Measurements from ENCODE around the gene CEP55.
A peak's percentile ranks its signal among the peaks of the same experiment; 100 is the strongest.
"Not testable (repeated sequence)": the region's sequence is repeated elsewhere in the genome, so short reads cannot be mapped to it uniquely, and the experiment has no call there.

Gene CEP55

DNA sequence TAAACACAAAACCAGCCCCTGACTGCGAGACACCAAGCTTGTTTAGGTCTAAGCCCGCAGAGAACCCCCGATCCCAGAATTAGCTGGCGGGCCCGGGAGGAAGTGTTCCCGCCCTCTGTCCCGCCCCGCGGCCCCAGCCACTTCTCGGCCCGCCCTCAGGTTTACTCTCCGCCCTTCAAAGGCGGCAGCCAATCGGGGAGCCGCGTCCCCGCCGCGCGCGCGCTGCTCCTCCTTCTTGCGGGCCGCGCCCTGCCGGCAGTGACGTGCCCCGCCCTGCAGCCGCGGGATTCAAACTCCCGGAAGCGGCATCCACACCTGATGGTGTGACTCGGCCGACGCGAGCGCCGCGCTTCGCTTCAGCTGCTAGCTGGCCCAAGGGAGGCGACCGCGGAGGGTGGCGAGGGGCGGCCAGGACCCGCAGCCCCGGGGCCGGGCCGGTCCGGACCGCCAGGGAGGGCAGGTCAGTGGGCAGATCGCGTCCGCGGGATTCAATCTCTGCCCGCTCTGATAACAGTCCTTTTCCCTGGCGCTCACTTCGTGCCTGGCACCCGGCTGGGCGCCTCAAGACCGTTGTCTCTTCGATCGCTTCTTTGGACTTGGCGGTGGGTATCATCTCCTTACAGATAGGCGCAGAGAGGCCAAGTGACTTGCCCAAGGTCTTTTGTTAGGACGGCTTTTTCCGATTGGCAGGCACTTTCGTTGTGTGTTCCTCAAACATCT, at the start of gene CEP55:
TSS of gene CEP55 (plus strand) at position 291 of the 720 bp plus-strand sequence. CDS start 3,440 bp downstream, outside the sequence.
- DNase-seq = peak; percentile 90 to 94 (median 92)

DNA sequence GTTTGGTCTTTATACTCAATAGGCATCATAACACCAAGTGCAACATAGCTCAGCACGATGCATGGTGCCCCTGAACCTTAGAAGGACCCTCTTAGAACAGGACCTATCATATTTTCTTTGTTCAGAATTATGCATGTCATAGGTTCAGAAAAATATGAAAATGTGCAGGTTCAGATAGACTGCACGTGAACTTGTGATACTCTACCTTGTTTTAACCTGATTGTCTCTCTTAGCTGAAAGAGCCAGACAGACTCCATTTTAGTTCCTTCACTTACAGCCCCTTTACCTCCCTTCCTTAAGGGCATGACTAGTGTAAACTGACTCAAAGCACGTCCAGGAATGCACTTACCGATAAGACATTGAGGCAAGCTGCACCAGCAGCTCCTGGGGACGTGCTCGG, 49.4 kb upstream of the CEP55 start:
- no peak for DNase-seq

DNA sequence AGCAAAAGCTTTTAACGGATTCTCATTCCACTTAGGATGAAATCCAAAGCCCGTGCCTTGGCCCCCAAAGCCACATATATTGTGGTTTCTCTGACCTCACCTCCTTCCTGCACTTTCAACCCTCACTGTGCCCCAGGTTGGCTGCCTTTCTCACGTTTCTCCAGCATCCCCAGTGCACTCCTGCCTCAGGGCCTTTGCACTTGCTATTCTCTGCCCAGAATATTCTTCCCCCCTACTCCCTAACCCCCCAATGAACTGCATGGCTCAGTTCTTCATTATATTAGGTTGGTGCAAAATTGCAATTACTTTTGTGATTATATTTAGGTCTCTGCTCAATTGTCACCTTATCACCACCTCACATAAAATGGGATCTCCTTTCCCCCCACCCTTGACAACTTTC, 48.4 kb upstream of the CEP55 start:
- no peak for DNase-seq

DNA sequence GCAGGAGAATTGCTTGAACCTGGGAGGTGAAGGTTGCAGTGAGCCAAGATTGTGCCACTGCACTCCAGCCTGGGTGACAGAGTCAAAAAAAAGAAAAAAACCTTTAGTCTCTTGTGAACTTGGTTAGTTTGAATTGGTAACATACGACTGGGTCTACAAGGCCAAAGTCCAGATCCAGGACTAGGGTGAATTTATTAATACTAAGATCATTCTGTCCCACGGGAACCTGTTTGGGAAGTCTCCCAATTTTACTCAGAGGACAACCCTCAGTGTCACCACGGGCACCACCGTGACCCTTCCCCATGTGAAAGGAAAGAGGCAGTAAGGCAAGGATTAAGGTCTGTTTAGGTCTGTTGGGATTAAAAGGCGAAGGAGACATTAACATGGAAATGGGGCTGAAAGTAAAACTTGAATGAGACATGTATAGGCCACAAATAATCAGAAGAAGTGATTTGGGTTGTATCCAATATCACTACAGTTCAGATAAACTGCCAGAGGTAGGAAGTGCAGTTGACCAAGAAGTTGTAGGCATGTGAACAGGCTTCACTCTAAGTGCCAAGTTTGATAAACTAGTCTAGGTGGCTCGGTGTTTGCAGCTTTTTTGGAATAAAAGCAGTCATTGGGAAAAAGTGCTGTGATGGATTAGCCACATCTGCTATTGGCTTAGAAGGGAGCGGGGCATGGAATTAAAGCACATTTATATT, 45.0 kb upstream of the CEP55 start:
- no peak for DNase-seq

DNA sequence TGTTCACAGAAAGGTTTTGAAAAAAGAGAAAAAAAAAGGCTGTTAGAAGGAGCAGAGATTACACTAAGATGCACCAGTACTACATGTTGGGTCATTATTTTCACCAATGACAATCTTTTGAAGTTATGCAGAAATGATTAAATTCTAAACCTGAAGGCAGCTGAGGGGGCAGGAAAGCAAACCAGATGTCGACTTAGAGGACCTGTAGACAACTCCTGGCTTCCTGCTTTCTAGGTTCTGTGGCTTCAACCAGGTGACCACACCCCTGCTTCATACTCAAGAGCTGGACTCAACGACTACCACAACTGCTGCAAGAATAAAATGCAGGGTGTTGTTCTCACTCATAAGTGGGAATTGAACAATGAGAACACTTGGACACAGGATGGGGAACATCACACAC, 44.3 kb upstream of the CEP55 start:
- DNase-seq = no peak

DNA sequence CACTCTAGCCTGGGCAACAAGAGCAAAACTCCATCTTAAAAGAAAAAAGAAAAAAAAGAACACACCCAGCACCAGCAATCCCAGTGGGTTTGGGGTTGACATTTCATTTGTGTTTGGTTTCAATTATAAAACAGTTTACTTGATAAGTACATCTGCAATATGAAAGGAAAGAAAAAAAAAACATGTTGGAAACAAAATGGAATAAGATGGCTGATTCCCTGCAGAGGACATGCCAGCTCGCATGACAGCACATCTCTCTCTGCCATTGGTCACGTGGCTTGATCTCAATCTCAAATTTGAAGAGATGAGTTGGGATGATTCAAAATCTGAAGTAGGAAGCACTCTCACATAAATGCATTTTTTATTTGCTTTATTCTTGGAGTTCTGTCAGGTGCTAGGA, 42.3 kb upstream of the CEP55 start:
- DNase-seq = no peak

DNA sequence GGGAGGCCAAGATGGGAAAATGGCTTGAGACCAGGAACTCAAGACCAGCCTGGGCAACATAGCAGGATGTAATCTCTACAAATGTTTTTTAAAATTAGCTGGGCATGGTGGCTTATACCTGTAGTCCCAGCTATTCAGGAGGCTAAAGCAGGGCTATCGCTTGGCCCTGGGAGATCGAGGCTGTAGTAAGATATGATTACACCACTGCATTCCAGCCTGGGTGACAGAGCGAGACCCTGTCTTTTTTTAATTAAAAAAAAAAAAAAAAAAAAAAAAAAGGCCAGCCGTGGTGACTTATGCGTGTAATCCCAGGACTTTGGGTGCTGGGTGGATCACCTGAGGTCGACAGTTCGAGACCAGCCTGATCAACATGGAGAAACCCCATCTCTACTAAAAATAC, 41.7 kb upstream of the CEP55 start:
- no peak for DNase-seq

DNA sequence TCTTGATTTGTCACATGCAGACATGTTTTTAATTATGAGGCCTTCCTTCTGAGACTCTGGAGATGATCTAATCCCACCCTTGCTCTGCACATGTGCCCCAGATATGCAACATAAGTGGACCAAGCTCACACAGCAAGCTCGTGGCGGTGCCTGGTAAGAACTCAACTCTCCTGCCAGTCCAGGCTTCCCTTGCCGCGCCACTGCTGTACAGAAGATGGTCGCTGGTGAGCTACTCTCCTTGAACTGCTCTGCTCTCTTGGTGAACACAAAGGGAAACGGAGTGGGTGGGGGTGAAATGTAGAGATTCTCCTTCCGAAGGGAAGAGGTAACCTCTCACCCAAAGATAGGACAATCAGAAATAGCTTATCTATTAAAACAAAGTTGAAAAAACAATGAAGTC, 39.9 kb upstream of the CEP55 start:
- DNase-seq = no peak

DNA sequence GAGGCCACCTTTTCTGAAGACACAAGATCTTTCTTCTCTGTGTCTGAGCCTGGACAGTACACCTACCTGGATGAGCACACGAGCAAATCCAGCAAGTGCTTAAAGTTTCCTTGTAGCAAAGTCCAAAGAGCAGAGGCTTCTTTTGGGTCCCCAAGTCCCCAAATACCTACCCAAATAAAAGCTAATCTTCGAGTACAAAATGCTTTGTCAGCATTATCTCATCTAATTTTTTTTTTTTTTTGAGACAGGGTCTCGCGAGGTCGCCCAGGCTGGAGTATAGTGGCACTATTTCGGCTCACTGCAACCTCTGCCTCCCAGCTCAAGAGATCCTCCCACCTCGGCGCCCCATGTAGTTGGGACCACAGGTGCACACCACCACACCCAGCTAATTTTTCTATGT, 38.9 kb upstream of the CEP55 start:
- no peak for DNase-seq

DNA sequence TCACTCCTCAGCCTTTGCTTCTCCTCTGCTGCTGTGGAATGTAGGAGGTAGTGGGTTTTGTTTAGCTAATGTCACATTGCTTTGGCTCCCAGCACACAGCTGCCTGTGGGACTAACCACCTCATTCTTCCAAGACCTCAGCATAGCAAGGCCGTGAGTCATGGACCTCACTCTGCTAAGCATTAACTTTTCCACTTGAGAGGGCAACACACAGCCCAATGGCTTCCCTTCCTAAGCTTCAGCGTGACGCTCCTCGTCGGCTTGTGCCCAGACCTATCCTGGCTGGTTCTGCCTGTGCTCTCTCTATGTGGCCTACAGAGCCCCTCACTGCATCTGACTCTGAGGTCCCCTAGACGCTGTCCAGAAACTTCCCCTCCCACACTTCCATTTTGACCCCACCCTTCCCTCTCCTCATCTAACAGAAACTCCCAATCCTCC, 37.6 kb upstream of the CEP55 start:
- DNase-seq = no peak

DNA sequence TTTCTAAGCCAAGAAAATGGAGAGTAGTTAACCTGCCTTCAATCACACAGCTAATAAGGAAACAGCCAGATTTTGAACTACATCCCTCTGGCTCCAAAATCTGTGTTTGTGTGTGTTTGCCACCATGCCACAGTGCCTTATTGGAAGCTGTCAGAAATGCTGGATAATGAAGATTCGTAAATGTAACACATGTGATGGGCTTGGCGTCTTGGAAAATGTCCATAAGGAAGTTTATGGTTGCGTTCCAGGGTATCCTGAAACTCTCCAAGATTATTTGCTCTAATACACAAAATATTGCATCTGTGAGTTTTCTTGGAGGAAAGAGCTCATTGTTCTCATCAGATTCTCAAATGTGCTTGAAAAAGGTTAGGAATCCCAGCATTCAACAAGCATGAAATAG, 36.9 kb upstream of the CEP55 start:
- no peak for DNase-seq

DNA sequence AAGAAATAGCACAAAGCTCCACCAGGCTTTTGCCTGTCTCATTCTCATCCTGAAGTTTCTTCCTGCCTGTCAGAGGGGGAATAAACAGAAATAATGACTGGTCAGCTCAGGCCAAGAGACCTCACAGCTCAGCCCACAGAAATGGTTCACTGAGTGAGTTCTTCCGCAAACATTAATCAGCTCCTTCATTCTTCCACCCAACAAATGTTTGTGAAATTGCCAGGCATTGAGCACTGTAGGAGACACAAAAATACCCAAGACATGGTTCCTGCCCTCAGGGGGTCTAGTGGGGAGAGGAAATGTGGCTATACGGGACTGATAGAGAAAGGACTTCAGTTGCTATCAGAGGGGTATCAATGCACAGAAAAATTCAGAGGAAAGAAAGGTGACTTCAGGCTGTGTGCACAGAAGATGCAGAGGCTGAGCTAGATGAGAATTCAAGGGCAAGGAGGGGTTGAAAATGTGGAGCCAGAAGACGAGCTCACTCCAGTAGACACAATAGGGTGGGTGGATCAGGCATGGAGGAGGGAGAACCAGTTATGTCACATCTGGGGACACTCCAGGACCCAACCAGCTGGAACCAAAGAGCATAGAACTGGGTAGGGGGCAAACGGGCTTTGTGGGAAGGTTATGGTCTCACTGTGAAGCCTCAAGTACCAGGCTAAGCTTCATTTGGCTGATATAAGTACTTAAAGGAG, 35.2 kb upstream of the CEP55 start:
- DNase-seq = no peak

DNA sequence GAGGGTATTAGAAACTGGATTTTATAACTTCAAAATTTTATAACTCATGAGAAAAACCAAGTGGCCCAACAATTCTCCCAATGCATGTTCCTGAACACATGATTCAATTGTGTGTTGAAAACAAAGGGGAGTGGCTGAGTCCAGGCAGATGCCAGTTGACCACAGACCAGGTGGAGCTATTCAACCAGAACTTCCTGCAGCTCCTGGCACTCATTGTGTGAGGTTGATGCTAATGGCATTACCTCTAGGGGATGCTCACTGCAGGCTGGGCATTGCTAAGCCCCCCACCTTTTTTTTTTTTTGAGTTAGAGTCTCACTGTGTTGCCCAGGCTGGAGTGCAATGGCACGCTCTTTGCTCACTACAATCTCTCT, 34.6 kb upstream of the CEP55 start:
- no peak for DNase-seq

DNA sequence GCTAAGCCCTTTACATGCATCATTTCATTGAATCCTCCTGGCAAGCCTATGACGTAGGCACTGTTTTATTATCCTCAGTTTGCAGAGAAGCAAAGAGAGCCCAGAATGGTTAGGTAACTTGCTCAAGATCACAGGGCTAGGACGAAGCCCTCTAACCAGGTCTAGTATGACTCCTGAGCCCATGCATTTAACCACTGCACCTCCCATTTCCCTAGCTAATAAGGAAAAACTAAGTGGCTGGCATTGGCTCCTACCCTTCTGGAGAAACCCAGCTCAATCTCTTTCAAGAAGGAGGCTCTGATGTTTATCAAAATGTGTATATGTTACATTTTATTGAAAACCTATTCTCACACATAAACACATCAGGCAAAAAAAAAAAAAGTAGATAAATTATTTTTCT, 34.0 kb upstream of the CEP55 start:
- no peak for DNase-seq

DNA sequence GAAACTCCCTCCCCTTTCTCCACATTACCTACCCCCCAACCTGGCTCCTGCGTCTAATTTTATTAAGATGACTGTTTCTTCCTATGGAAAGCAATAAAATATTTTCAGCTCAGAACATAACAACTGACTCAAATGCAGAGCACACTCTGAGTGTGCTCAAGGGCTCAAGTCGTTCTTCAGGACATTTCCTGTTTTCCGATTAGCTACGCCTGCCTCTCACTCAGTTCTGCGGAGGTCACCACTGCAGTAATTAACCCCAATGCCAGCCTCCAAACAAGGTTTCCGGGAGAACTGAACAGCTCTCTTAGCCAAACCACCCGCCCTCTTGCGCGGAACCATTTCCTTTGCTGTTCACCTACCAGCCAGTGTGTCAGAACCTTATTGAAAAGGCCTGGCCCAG, 33.5 kb upstream of the CEP55 start:
- DNase-seq = peak in 1 of 4 experiments; percentile 6

DNA sequence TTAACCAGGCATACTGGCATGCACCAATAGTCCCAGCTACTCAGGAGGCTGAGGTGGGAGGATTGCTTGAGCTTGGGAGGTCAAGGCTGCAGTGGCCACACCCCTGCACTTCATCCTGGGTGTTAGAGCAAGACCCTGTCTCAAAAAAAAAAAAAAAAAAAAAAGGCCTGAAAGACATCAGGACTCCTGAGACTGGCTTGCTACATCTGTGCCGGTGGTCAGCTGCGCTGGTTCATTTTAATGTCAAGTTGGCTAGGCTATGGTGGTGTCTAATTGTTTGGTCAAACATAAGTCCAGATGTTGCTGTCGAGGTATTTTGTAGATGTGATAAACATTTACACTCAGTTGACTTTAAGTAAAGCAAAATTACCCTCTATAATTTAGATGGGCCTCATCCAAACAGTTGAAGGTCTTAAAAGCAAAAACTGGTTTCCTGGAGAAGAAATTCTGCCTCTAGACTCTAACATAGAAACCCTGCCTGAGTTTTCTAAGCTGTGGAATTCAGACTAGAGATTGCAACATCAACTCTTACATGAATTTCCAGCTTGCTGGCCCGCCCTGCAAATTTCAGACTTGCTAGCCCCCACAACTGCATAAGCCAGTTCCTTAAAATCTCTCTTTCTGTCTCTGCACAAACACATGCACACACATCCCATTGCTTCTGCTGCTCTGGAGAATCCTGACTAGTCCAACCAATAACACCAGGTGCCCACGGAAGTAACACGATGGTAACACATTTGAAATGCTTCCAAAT, 32.5 kb upstream of the CEP55 start:
- no peak for DNase-seq

DNA sequence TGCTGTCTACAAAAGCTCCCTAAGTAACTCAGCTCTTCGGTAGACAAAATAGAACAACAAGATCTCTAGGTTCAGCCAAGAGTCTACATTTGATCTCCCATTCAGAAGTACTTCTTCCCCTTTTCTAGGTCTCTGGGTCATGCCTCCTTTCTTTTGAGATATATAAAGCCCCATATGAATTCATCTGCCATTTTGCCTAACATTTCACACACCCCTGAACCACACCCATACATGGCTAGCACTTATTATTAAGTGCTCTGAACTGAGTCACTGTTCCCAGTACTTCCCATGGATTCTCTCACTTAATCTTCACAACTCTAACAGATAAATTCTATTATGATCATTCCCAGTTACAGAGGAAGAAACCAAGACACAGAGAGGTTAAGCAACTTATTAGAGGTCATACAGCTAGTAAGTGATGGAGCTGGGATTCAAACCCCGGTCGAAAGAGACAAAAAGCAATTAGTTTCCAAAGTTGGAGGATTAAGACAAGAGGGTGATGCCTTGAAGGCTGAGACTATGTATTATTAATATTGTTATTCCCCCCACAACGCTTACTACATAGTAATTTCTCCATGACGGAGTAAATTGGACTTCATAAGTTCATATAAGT, 31.5 kb upstream of the CEP55 start:
- DNase-seq = no peak

DNA sequence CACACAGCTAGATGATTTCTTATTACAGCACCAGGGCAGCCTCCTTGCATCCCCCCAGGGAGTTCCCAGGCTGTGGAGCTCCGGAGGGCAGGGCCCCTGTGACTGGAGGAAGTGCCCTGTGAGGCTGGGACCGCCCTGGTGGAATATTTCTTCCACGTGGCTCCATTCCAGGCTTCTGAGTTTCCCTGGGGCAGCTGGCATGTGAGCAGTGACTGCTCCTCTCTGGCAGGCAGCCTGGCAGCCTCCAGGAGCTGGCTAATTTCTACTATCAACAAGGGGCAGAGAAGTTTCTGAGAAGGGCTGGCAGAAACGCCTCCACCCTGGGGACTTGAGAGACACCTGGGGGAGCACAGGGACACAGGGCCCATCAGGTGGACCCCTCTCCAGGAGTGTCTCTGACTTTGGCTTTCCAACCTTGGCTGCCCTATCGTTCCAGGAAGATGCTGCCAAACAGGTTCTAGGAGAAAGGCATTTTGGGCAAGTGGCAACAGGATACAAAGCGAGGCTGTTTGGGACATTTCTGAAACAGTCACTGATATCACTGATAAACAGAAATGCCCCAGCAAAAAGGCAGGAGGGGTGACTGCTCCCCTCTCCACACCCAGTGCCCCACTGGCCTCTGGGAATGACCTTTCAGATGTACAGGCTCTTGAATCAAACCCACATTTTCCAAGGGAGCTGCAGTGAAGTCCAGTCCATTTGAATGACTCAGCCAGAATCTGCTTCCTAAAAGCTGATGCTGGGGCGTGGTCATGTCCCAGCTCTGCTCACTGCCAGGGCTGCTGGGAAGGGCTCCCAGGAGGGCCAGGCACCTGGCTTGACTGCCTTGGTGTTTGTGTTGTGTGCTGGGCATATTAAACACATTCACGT, 30.4 kb upstream of the CEP55 start:
- no peak for DNase-seq

DNA sequence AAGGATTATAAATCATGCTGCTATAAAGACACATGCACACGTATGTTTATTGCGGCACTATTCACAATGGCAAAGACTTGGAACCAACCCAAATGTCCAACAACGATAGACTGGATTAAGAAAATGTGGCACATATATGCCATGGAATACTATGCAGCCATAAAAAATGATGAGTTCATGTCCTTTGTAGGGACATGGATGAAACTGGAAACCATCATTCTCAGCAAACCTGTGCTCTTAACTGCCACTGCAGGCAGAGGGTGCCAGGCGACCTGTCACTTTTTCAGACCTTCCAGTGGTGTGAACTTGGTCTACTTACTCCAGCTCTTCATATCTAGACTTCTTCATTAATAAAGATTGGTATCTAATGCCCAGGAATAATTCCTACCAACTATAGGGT, 28.8 kb upstream of the CEP55 start:
- DNase-seq = not testable (repeated sequence)

DNA sequence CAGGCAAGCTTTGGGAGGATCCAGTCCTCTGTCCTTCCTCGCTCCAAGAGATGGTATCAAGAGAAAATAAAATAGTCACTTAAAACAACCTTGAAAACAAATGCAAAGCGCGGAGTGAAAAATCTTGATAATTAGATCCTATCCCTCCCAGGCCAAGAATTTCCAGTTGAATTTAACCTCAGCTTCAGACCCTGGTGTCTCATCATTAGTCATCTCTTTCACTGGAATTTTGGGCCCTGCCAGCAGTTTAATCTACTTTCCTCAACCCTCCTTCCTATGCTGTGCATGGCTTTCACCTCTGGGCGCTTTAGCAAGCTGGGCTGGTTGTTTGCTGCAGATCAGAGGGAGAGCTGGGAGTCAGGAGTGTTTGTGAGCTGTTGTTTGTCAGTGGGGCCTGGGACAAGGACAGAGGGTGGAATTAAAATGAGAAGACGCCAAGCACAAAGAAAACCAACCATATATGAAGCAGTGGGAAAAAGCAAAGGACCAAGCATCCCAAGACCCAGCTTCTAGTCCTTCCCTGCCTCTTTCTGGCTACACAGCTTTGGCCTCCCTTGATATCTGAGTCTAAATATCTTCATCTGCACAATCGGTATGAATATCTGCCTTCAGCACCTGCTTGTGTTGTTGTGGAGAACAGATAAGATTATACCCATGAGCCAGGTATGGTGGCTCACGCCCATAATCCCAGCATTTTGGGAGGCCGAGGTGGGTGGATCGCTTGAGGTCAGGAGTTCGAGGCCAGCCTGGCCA, 27.8 kb upstream of the CEP55 start:
- DNase-seq = no peak

DNA sequence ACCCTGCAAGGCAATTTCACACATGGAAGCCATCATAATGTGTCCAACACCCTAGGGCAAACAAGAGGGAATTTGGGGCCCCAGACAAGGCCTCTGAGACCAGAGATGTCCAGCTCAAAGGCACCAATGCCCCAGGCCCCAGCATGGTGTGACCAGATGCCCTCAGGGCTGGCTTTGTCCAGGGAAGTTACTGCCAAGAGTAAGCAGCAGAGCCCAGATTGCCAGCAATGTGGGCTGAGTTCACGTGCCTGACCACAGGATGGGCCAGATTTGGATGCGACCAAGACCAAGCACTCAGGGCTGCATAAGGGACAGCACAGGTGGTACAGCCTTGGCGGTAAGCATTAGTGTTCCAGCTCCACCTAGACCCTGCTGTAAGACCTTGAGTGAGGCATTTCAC, 27.0 kb upstream of the CEP55 start:
- DNase-seq = no peak

Measured in activated CD4-positive, CD25-positive, alpha-beta regulatory T cell (primary cell).